Activated CD4-positive, alpha-beta T cell treated with anti-CD3 and anti-CD28 coated beads for 24 hours (primary cell): ENCODE results near the gene RBM3.

Experiments used
- DNase-seq, 2 donors: peaks; one replicate each; pipeline ENCODE4 v3.0.0-alpha.2; 2020; ENCODE audit warnings: low read depth in 2 of 2

Gene RBM3

GRCh38 chrX:48576108-48576507, 1.8 kb downstream of the RBM3 start:
- no peak for DNase-seq

GRCh38 chrX:48578661-48579128, 4.4 kb downstream of the RBM3 start:
- no peak for DNase-seq

- no peak for DNase-seq
Observed at GRCh38 chrX:48579259-48579658, 5.0 kb downstream of the RBM3 start.

GRCh38 chrX:48580662-48581061, 6.4 kb downstream of the RBM3 start:
- no peak for DNase-seq

- DNase-seq: no peak
Observed at GRCh38 chrX:48584698-48585097, 10.4 kb downstream of the RBM3 start.

GRCh38 chrX:48589482-48590162, 15.3 kb downstream of the RBM3 start:
- DNase-seq: no peak

- DNase-seq: no peak
Observed at GRCh38 chrX:48590203-48591103, 16.2 kb downstream of the RBM3 start.

- no peak for DNase-seq
Observed at GRCh38 chrX:48591255-48591791, 17.0 kb downstream of the RBM3 start.

GRCh38 chrX:48592971-48593370, 18.7 kb downstream of the RBM3 start:
- DNase-seq: no peak

- no peak for DNase-seq
Observed at GRCh38 chrX:48595929-48596328, 21.6 kb downstream of the RBM3 start.

- DNase-seq: peak; percentile 77 to 82
Observed at GRCh38 chrX:48597353-48598264, 23.3 kb downstream of the RBM3 start, which contains the start of gene WDR13. Gene WDR13, plus strand, starts transcription at chrX:48597492. Its CDS starts 505 bp downstream, at chrX:48597997.

GRCh38 chrX:48598614-48599013, 24.3 kb downstream of the RBM3 start:
- DNase-seq: no peak

GRCh38 chrX:48599341-48599740, 25.1 kb downstream of the RBM3 start:
- DNase-seq: no peak

- DNase-seq: no peak
Observed at GRCh38 chrX:48600226-48600625, 25.9 kb downstream of the RBM3 start.

- DNase-seq: no peak
Observed at GRCh38 chrX:48601741-48602394, 27.6 kb downstream of the RBM3 start.

- no peak for DNase-seq
Observed at GRCh38 chrX:48604701-48605100, 30.4 kb downstream of the RBM3 start.

GRCh38 chrX:48606091-48606490, 31.8 kb downstream of the RBM3 start:
- DNase-seq: no peak

- no peak for DNase-seq
Observed at GRCh38 chrX:48611703-48612102, 37.4 kb downstream of the RBM3 start.

GRCh38 chrX:48613502-48614160, 39.3 kb downstream of the RBM3 start:
- DNase-seq: no peak

- DNase-seq: no peak
Observed at GRCh38 chrX:48616576-48616975, 42.3 kb downstream of the RBM3 start.
